ENCODE data around the gene KRT14.

The KRT14 gene

GRCh38 chr17:41583137-41584127, 3.3 kb downstream of the KRT14 start:
- peak; percentile 41; the same call in 1 of the 2 replicates for TF ChIP-seq CTCF (IDR thresholded peaks at IDR 0.05)

- no peak for TF ChIP-seq CTCF (IDR thresholded peaks at IDR 0.05)
Observed at GRCh38 chr17:41581366-41582060, 5.2 kb downstream of the KRT14 start.

GRCh38 chr17:41580687-41581365, 5.9 kb downstream of the KRT14 start:
- no peak for TF ChIP-seq CTCF (IDR thresholded peaks at IDR 0.05)

- TF ChIP-seq CTCF (IDR thresholded peaks at IDR 0.05) = no peak
Observed at GRCh38 chr17:41580244-41580575, 6.5 kb downstream of the KRT14 start.

- peak; percentile 85 for TF ChIP-seq CTCF (IDR thresholded peaks at IDR 0.05)
Observed at GRCh38 chr17:41579484-41580243, 7.0 kb downstream of the KRT14 start.

- TF ChIP-seq CTCF (IDR thresholded peaks at IDR 0.05) = no peak
Observed at GRCh38 chr17:41578971-41579370, 7.7 kb downstream of the KRT14 start.

GRCh38 chr17:41578538-41578937, 8.2 kb downstream of the KRT14 start:
- no peak for TF ChIP-seq CTCF (IDR thresholded peaks at IDR 0.05)

Measured in LNCAP (cell line).